SJSA1 (cell line): ENCODE measurements around the gene SH3GL3. TPM values are rescaled to one million over a fixed set of nuclear protein-coding genes. Genes with fewer than 3 reads are reported as not detected.

Experiments used
- DNase-seq, 2 experiments: peaks; one replicate each; pipeline ENCODE4 v3.0.0-alpha.2; 2015 to 2020; ENCODE audit warnings: low spot score in 2 of 2, low read depth in 1 of 2
- H3K27ac ChIP-seq: fragments of 250-450 bp; sonication (Bioruptor Pico); 2 replicates; pipeline ENCODE4 v1.5.1; 2020; ENCODE audit warnings: mild to moderate bottlenecking, moderate library complexity
- H3K27me3 ChIP-seq: fragments of 250-450 bp; sonication (Bioruptor Pico); replicated peaks from 2 replicates; pipeline ENCODE4 v1.5.1; 2020; ENCODE audit warnings: mild to moderate bottlenecking, moderate library complexity
- H3K36me3 ChIP-seq: fragments of 250-450 bp; sonication (Bioruptor Pico); 2 replicates; pipeline ENCODE4 v1.5.1; 2020; ENCODE audit warnings: mild to moderate bottlenecking
- H3K4me1 ChIP-seq: fragments of 250-450 bp; sonication (Bioruptor Pico); replicated peaks from 2 replicates; pipeline ENCODE4 v1.6.1; 2021; ENCODE audit warnings: mild to moderate bottlenecking
- H3K4me3 ChIP-seq: fragments of 250-450 bp; sonication (Bioruptor Pico); 2 replicates; pipeline ENCODE4 v1.5.1; 2020; ENCODE audit warnings: mild to moderate bottlenecking
- H3K9me3 ChIP-seq: fragments of 250-450 bp; sonication (Bioruptor Pico); replicated peaks from 2 replicates; pipeline ENCODE4 v1.5.1; 2020; ENCODE audit warnings: mild to moderate bottlenecking
- total RNA-seq: library from RNA; depleted of rRNA; stranded (reverse); fragments of >200 nt; shearing (Covaris generic); gene quantifications from 2 replicates; pipeline ENCODE4 v1.2.3, GENCODE V29; 2014

Gene SH3GL3
- total RNA-seq, 1 experiment from 2014 or later, result 0.66 TPM

DNA sequence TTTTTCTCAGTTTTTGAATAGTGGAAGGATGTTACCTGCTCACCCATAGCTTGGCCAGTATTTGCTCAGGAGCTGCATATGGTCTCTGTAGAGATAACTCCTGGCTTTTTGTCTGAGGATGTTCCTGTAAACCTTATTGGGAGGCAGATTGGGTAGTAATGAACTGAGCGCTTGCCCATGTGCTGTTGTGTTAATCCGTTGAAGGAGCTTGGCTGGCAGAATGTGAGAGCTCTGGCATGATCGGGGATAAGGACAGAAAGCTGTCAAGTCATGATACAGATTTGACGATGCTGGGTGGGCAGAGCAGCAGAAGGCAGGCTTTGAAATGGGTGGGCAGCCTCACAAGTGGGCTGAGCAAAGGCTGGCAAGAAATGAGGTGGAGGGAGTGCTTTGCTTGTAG, 27.4 kb downstream of the SH3GL3 start:
- no peak for DNase-seq
- no peaks in the 10 kb centered on the region for H3K4me1 ChIP-seq

DNA sequence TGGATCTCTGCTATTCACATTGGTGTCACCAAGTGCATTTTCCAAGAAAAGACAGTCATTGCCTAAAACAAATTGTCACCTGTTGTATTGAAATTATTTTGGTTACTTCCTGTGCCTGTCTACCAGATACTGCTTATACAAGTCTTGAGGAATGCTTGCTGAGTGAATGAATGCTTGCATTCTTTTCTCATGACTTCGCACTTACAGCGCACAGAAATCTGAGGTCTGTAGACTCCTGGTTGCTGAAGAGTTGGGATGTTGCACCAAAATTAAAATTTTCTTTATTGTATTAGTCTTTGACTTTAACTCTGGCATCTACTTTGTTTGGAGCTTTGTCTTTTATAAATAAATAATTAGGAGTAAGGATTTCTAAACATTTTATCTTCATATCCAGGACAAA, 28.4 kb downstream of the SH3GL3 start:
- no peak overlapping the region for H3K27ac ChIP-seq
- H3K4me3 ChIP-seq, result no peak overlapping the region
- H3K27me3 ChIP-seq, result no peaks in the 10 kb centered on the region
- H3K36me3 ChIP-seq, result no peaks in the 10 kb centered on the region
- H3K4me1 ChIP-seq, result no peaks in the 10 kb centered on the region
- H3K9me3 ChIP-seq, result no peaks in the 10 kb centered on the region
- DNase-seq, result no peak

More for the DNA sequence above, 27.4 kb downstream of the SH3GL3 start:
- Histone ChIP-seq H3K27me3 (no peaks in the 10 kb centered on the region), H3K4me3 (no peak overlapping the region), H3K27ac (no peak overlapping the region), H3K36me3 (no peaks in the 10 kb centered on the region), H3K9me3 (no peaks in the 10 kb centered on the region)

DNA sequence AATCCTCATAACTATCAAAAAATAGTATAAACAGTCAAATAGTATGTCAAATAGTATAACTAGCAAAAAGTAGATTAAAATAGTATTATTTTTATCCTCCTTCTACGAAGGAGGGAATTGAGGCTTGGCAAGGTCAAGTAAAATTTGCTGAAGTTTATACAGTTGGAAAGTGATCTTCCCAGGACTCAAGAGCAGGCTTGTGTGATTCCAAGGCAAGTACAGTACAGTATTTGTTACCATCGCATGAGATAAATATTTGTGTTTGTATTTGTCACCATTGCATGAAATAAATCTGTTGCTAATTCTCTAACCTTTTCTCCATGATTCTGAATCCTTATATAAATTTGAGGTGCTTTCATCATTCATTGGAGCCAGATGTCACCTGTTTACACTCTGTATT, 28.9 kb downstream of the SH3GL3 start:
- no peak overlapping the region for H3K27ac ChIP-seq
- DNase-seq, result no peak
- no peaks in the 10 kb centered on the region for H3K4me1 ChIP-seq
- no peaks in the 10 kb centered on the region for H3K9me3 ChIP-seq
- no peaks in the 10 kb centered on the region for H3K27me3 ChIP-seq
- H3K36me3 ChIP-seq, result no peaks in the 10 kb centered on the region
- H3K4me3 ChIP-seq, result no peak overlapping the region

DNA sequence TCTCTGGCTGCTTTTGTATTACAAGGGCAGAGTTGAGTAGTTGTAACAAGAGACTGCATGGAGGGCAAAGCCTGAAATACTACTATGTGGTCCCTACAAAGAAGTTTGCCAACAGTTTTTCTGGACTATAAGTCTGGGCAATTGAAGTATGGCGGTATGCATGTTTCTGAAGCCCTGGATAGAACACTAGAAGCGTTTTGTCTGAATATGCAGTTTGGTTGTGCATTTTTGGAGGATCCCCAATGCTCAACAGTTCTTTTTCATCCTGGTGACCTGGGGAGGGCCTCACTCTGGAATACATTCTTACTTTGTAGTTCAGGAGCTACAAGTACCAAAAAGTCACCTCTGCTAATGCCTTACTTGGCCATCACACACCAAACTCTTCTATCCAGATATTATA, 29.6 kb downstream of the SH3GL3 start:
- no peaks in the 10 kb centered on the region for H3K27me3 ChIP-seq
- no peaks in the 10 kb centered on the region for H3K4me1 ChIP-seq
- no peak for DNase-seq
- no peak overlapping the region for H3K27ac ChIP-seq
- H3K9me3 ChIP-seq, result no peaks in the 10 kb centered on the region
- H3K36me3 ChIP-seq, result no peaks in the 10 kb centered on the region
- no peak overlapping the region for H3K4me3 ChIP-seq

DNA sequence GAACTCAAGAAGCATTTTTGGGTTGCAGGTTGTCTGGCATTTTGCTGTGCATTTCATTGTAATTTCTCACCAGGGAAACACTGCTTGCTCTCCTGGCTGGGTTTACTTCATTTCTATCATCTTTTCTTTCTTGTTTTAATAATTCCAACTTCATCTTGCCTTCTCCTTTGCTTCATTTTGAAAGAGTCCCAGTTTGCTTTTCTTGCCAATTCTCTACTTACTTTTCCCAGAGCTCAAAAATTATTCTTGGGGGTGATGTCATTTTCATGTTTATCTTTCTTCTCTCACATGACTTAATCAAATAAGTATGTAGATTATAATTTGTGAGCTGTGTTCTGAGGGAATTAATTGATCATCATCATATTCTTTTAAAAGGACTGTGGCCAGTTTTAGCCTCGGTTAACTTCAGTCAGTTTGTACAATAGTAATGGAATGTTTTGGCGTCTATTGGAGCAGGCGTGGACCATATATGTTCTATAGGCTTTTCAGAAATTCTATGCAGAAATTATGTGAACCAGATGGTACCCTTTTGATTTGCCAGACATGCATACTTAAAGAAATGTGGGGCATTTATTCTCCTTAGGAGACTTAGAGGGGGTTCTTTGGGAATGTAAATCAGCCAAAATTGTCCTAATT, 30.1 kb downstream of the SH3GL3 start:
- Histone ChIP-seq H3K27ac (no peak overlapping the region), H3K36me3 (no peaks in the 10 kb centered on the region), H3K9me3 (no peaks in the 10 kb centered on the region), H3K4me3 (no peak overlapping the region), H3K27me3 (no peaks in the 10 kb centered on the region), H3K4me1 (no peaks in the 10 kb centered on the region)
- DNase-seq, result no peak

DNA sequence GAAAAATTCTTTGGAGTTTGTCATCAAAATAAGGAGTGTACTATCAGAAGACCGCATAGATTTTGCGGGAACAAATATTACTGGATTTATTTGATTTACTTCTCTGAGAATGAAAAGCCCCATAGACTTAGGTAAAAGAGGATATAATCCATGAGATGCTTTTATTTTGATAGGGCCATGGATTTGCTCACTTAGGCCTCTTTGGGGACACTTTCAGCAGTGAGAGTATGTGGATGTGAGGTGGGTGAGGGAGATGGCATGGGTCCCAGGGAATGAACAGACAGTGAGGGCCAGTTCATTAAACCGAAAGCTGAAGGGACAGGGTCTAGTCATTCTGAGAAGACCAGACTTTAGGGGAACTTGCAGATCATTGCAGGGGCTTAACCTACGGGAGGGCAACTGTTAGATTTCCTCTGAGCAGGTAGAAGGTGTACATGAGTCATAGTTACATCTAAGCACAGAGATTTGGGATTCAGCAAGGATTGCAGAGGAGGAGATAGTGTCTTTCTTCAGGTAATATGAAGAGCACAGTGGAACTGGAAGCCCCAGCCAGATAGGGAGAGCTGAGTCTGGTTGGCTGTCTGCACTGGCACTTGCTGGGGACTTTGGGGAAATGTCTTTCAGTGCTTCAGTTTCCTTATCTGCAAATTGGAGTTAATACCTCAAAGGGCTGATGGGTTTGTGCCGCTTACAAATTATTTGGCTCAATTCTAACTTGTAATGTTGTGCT, 30.8 kb downstream of the SH3GL3 start:
- Histone ChIP-seq H3K4me3 (no peak overlapping the region), H3K27ac (no peak overlapping the region), H3K36me3 (no peaks in the 10 kb centered on the region), H3K4me1 (no peaks in the 10 kb centered on the region), H3K27me3 (no peaks in the 10 kb centered on the region), H3K9me3 (no peaks in the 10 kb centered on the region)
- no peak for DNase-seq

DNA sequence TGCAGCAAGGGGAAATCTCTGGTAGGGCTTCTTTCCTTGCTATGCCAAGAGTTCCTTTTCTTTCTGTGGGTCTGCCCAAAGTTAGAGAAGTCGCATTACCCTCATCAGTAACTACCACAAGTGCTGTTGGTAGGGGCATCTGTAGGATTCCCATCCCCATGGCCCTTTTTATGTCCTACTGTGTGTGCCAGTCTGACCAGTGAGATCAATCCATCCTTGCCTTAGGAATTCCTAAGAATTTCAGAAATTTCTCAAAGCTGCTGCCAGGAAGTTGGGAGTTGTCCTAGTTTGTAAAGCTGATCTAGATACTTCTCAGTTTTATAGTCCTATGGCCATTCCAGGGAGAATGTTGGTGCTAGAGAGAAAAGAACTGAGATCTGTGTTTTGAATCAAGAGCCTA, 36.5 kb downstream of the SH3GL3 start:
- Histone ChIP-seq H3K27me3 (no peaks in the 10 kb centered on the region), H3K4me1 (no peaks in the 10 kb centered on the region), H3K27ac (no peak overlapping the region), H3K9me3 (no peaks in the 10 kb centered on the region), H3K36me3 (no peaks in the 10 kb centered on the region), H3K4me3 (no peak overlapping the region)
- DNase-seq, result no peak

DNA sequence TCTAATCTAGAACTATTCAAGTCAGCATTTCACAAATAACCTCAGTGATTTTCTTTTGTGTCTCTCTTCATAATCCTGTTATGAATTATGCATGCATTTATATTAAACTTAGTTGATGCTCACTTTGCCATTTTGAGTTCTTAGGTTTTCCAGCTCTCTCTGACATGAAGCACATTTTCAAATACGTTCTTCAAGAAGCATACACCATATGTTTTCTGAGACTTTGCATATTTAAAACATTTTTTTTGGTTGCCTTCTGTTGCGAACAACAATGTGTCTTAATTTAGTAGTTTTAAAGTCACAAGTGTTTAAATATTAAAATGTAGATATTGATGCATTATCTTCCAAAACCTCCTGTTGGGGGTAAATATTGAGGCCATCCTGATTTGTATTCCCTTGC, 37.5 kb downstream of the SH3GL3 start:
- Histone ChIP-seq H3K36me3 (no peaks in the 10 kb centered on the region), H3K9me3 (no peaks in the 10 kb centered on the region), H3K4me3 (no peak overlapping the region), H3K27me3 (no peaks in the 10 kb centered on the region), H3K4me1 (no peaks in the 10 kb centered on the region), H3K27ac (no peak overlapping the region)
- DNase-seq, result no peak

DNA sequence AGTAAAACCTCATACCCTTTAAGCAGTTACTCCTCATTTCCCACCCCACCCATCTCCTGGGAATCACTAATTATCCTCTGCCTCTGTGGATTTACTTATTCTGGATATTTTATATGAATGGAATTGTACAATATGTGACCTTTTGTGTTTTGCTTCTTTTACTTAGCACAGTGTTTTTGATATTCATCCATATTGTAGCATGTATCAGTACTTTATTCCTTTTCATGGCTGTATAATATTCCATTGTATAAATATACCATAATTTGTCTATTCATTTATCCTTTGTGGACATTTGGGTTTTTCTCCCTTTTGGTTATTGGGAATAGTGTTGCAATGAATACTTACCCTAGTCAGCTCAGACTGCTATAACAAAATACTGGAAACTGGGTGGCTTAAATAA, 39.2 kb downstream of the SH3GL3 start:
- no peak for DNase-seq
- no peaks in the 10 kb centered on the region for H3K27me3 ChIP-seq
- H3K27ac ChIP-seq, result no peak overlapping the region
- no peaks in the 10 kb centered on the region for H3K36me3 ChIP-seq
- H3K9me3 ChIP-seq, result no peaks in the 10 kb centered on the region
- no peaks in the 10 kb centered on the region for H3K4me1 ChIP-seq
- H3K4me3 ChIP-seq, result no peak overlapping the region

DNA sequence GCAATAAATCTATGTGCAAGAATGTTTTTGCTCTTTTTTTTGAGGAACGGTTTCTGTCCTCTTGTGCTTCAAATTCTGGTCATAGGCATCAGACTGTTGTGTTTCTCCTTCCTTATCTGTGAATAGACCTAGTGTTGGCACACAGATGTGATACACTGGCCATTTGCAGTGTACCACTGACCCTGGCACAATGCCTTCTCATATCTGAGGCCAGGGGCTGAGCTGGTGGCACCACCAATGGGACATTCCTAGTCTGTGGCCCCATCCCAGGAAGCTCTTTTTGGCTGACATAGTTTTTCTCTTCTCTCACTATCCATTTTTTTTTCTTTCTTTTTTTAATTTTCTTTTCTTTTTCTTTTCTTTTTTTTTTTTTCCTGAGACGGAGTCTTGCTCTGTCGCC, 40.4 kb downstream of the SH3GL3 start:
- no peaks in the 10 kb centered on the region for H3K4me1 ChIP-seq
- no peak overlapping the region for H3K4me3 ChIP-seq
- no peak for DNase-seq
- H3K27me3 ChIP-seq, result no peaks in the 10 kb centered on the region
- H3K9me3 ChIP-seq, result no peaks in the 10 kb centered on the region
- H3K36me3 ChIP-seq, result no peaks in the 10 kb centered on the region
- no peak overlapping the region for H3K27ac ChIP-seq

DNA sequence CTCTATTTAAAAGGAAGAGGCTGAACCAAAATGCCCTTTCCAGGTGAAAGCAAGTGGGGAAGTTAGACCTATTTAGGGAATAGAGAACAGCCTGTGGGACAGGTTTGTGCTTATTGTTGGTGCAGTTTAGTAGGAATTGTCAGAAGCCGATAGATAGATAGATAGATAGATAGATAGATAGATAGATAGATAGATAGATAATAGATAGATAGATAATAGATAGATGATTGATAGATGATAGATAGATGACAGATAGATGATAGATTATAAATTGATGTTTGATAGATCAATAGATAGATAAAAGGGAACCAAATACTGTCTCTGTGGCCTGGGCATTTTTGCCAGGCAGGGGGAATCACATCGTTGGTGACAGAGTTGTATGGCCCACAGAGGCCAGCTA, 42.5 kb downstream of the SH3GL3 start:
- DNase-seq, result no peak
- H3K27me3 ChIP-seq, result no peaks in the 10 kb centered on the region
- H3K9me3 ChIP-seq, result no peaks in the 10 kb centered on the region
- no peaks in the 10 kb centered on the region for H3K4me1 ChIP-seq
- no peak overlapping the region for H3K4me3 ChIP-seq
- H3K27ac ChIP-seq, result no peak overlapping the region
- no peaks in the 10 kb centered on the region for H3K36me3 ChIP-seq

DNA sequence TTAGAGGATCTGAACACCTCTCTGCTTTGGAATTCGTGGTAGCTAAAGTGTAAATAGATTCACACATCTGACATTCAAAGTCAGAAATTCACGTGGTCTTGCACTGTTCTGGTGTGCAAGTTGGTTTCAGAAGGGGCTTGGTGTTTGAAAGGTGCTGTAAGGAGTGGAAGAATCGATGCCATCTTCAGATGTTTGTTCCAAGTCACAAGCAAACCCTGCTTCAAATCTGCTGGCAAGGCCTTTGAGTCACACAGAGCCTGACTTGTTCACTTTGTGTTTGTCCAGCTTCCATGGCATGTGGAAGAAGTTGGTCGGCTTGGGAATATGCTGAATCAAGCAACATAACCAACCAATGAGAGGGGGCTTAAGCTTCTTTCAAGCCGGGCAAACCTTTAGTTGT, 44.3 kb downstream of the SH3GL3 start:
- no peak overlapping the region for H3K27ac ChIP-seq

DNA sequence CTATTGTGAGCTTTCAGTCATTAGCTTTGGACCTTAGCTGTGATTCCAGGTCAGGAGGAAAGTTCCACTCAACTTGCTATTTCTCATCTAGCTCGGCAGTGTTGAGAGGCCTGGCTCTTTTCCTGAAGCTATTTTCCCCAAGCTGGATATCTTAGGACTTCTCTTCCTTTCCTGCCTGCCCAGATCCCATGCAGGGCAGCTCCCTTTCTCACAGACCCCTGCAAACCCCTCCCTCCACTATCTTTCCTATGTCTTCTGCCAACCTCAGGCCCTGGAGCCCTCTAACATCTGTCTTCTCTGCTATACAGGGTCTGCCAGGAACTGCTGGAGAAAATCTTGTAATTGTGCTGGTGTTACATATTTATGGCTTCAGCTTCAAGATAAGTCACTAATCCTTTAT, 49.6 kb downstream of the SH3GL3 start:
- Histone ChIP-seq H3K36me3 (no peaks in the 10 kb centered on the region), H3K9me3 (no peaks in the 10 kb centered on the region), H3K4me3 (no peak overlapping the region), H3K27me3 (no peaks in the 10 kb centered on the region), H3K4me1 (no peaks in the 10 kb centered on the region), H3K27ac (no peak overlapping the region)
- DNase-seq, result no peak

More for the DNA sequence above, 44.3 kb downstream of the SH3GL3 start:
- no peaks in the 10 kb centered on the region for H3K36me3 ChIP-seq
- H3K4me3 ChIP-seq, result no peak overlapping the region
- H3K9me3 ChIP-seq, result no peaks in the 10 kb centered on the region
- no peaks in the 10 kb centered on the region for H3K27me3 ChIP-seq
- H3K4me1 ChIP-seq, result no peaks in the 10 kb centered on the region
- no peak for DNase-seq

DNA sequence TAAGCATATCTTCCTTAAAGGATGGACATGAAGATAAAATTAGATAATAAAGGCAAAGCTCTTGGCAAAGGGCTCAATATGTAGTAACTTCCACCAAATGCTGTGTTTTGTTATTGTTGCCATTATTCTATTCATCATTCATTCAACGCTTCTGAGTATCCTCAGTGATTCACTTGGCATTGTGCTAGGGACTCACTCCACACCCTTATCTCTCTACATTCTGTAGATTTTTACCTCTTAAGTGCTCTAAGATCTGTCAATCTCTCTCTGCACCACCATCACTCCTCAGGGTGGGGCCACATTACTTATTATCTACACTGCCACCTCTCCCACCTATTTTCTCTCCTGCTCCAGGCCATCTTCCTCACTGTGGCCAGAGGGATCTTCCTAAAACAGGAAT, 51.2 kb downstream of the SH3GL3 start:
- H3K4me3 ChIP-seq, result no peak overlapping the region
- no peaks in the 10 kb centered on the region for H3K27me3 ChIP-seq
- H3K27ac ChIP-seq, result no peak overlapping the region
- DNase-seq, result no peak
- H3K4me1 ChIP-seq, result no peaks in the 10 kb centered on the region
- no peaks in the 10 kb centered on the region for H3K36me3 ChIP-seq
- H3K9me3 ChIP-seq, result no peaks in the 10 kb centered on the region

DNA sequence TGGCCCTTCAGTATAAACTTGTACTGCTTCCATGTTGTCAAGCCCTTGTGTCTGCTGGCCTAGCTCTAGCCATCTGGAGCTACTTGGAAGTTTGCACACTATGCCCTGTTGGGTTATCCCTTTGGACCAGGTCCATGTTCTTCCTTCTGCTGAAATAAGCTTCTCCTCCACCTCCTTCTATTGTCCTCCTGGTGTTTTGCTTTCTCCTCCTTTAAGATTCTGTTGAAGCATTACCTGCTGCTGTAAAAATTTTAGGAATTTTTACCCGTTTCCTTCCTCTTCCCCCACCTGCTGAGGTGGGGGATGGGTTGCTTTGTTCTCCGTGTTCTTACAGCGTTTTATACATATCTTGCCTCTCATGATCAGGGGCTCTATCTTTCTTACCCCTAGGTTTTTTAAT, 51.7 kb downstream of the SH3GL3 start:
- no peaks in the 10 kb centered on the region for H3K9me3 ChIP-seq
- H3K27me3 ChIP-seq, result no peaks in the 10 kb centered on the region
- H3K27ac ChIP-seq, result no peak overlapping the region
- no peaks in the 10 kb centered on the region for H3K4me1 ChIP-seq
- H3K36me3 ChIP-seq, result no peaks in the 10 kb centered on the region
- H3K4me3 ChIP-seq, result no peak overlapping the region
- DNase-seq, result no peak
